Type B pancreatic cell (in vitro differentiated cells): Measurements from ENCODE around the gene ID4. TPM values are rescaled to one million over a fixed set of nuclear protein-coding genes. Genes with fewer than 3 reads are reported as not detected.
A peak's percentile ranks its signal among the peaks of the same experiment; 100 is the strongest.

Experiments used
- DNase-seq: peaks from one replicate; pipeline ENCODE4 v3.0.0; 2021; ENCODE audit warnings: mixed read lengths; ENCODE audit not compliant: unreplicated experiment; ENCODE audit errors: extremely low spot score
- H3K27ac Mint-ChIP-seq: 2 replicates; pipeline ENCODE4 v1.8.0; 2021; ENCODE audit warnings: mild to moderate bottlenecking, mixed read lengths
- H3K27me3 Mint-ChIP-seq: 2 replicates; pipeline ENCODE4 v1.8.0; 2021; ENCODE audit warnings: mixed read lengths
- H3K36me3 Mint-ChIP-seq: 2 replicates; pipeline ENCODE4 v1.8.0; 2021; ENCODE audit warnings: mixed read lengths
- H3K4me1 Mint-ChIP-seq: one replicate; pipeline ENCODE4 v1.8.0; 2021; ENCODE audit warnings: mixed read lengths; ENCODE audit not compliant: unreplicated experiment
- H3K4me3 Mint-ChIP-seq: 2 replicates; pipeline ENCODE4 v1.8.0; 2021; ENCODE audit warnings: mild to moderate bottlenecking, mixed read lengths
- H3K9me3 Mint-ChIP-seq: 2 replicates; pipeline ENCODE4 v1.8.0; 2021; ENCODE audit warnings: mixed read lengths
- CTCF ChIP-seq: fragments of 200-600 bp; sonication (generic); conservative IDR thresholded peaks from 2 replicates; pipeline ENCODE4 v1.5.0; 2021; ENCODE audit warnings: antibody characterized with exemption, mild to moderate bottlenecking
- total RNA-seq: library from RNA; stranded (reverse); gene quantifications from 2 replicates; pipeline ENCODE4 v1.2.1, GENCODE V29; 2021; ENCODE audit warnings: low replicate concordance

The ID4 gene
- total RNA-seq, 1 donor from 2014 or later = 90.9 TPM

DNA sequence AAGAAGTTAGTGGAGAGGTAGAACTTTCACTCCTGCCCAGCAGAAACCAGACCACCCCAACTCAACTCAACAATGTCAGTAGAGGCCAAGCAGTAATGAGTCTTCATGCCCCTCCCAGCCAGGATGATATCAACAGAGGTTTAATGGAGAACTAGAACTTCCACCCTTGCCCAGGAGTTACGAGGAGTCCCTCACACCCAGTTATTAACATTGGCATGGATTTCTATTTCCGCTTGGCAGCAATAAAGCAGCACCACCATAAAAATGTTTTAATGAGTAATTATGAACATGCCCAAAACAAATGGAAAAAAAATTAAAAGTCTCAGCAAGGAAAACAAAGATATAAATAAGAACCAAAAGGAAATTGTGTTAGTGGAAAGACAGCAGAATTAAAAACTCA is 40.7 kb upstream of the ID4 start:
- Mint-ChIP-seq H3K4me3 (no peak overlapping the region), H3K4me1 (peaks cover 4% of the 10 kb centered on the region), H3K36me3 (peaks cover 4% of the 10 kb centered on the region), H3K9me3 (peaks cover 9% of the 10 kb centered on the region), H3K27me3 (no peaks in the 10 kb centered on the region), H3K27ac (no peak overlapping the region)
- DNase-seq = no peak
- no peak for TF ChIP-seq CTCF

DNA sequence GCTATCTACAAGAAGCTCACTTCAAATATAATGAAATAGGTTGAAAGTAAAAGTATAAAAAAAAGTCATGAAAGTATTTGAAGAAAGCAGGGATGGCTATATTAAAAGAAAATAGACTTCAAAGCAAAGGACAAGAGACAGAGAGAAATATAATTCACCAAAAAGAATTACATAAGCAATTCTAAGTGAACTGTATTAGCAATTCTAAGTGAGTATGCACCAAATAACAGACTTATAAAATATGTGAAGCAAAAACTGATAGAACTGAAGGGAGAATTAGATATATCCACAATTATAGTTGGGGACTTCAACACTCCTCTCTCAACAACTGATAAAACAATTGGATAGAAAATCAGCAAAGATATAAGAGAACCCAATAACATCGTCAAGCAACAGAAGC is 38.8 kb upstream of the ID4 start:
- Mint-ChIP-seq H3K4me3 (no peak overlapping the region), H3K27ac (no peak overlapping the region), H3K4me1 (peaks cover 20% of the 10 kb centered on the region), H3K27me3 (no peaks in the 10 kb centered on the region), H3K9me3 (peaks cover 9% of the 10 kb centered on the region), H3K36me3 (peaks cover 9% of the 10 kb centered on the region)
- TF ChIP-seq CTCF = no peak
- DNase-seq = no peak

- Mint-ChIP-seq H3K4me1 (peaks cover 39% of the 10 kb centered on the region), H3K9me3 (peaks cover 5% of the 10 kb centered on the region), H3K36me3 (peaks cover 9% of the 10 kb centered on the region), H3K27ac (peak overlapping the region; percentile 71), H3K4me3 (peak overlapping the region; percentile 54), H3K27me3 (no peaks in the 10 kb centered on the region)
- no peak for DNase-seq
- TF ChIP-seq CTCF = no peak
Observed at GRCh38 chr6:19802656-19803055, 34.5 kb upstream of the ID4 start.

DNA sequence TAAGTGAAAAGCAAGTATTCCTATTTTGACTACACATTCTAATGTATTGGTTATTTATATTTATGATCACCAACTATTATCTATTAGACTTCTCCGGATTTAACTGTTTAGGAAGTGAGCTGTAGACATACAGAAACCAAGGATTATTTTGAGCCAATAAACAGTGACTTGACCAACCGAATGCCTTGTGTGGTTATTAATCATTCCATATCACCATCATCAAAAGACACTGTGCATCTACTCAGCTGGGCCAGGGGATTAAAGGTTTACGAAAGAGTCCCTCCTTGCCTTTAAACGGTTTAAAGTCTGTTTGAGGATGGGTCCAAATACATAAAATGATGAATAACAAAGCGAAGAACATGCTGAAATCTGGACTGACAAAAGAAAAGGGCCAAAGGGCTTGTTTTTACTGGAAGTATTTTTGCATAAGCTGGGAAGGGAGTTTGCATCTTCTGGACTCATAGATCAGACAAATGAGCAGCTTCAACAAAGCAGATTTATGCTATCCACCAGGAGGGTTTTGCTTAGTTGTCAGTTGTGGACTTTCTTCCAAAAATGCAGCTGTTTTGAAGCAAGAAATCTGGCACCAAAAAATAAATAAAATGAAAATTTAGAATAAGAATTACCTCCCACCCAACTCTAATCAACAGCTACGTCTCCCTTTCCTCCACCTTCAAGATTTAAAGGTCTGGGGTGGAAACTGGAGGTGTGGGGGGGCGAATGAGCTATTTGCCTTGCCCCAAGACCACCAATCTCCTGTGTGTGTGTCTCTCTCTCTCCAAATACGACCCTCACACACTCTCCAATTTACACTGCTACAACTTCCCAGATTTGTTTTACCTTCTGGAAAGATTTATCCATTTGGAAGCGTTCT is 33.6 kb upstream of the ID4 start:
- Mint-ChIP-seq H3K4me3 (peak overlapping the region; percentile 96), H3K27ac (peak overlapping the region; percentile 92), H3K9me3 (peaks cover 5% of the 10 kb centered on the region), H3K4me1 (peaks cover 39% of the 10 kb centered on the region), H3K27me3 (no peaks in the 10 kb centered on the region), H3K36me3 (peaks cover 9% of the 10 kb centered on the region)
- no peak for TF ChIP-seq CTCF
- DNase-seq = no peak

DNA sequence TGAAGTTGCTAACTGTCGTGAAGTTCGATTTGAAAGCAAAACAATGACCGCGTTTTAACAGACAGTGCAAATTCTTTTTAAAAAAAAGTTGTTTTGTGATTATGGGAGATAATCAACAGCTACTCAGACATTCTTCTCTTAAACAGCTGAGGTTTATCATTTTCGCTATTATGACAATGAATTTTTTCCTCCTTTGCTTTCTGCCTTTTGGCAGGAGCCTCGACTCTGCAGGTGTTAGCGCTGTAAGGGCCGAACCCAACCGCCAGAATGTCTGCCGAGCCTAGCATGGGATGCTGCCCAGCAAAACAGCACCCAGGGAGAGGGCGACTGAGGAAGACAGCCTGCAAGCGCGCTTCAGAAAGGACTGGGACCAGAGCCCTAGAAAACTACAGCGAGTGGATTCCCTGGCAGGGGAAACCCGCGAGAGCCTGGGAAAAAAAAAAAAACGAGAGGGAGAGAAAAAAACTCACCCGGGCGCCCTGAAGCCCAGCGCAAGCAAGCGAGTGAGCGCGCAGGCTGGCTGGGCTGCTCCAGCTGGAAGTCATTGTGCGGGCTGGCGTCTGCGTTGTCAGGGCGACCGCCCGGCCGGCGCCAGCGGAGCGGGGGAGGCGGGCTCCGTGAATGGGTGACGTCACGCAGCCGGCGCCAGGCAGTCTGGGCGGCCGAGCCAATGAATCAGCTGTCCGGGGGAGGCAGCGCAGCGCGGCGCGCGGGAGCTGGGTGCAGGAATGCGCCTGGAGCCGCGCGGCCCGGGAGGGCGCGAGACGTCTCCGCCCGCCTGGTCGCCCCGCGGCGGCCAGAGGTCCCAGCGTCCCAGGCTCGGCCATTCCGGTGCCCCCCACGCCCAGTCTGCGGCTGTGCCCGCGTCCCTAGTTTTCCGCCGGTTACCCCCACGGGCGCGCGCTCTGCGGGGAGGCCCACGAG is 32.7 kb upstream of the ID4 start:
- H3K27ac Mint-ChIP-seq = peak overlapping the region; percentile 92
- peak; percentile 98 for DNase-seq
- peaks cover 2% of the 10 kb centered on the region for H3K9me3 Mint-ChIP-seq
- TF ChIP-seq CTCF = no peak
- H3K27me3 Mint-ChIP-seq = no peaks in the 10 kb centered on the region
- H3K4me3 Mint-ChIP-seq = peak overlapping the region; percentile 96
- peaks cover 7% of the 10 kb centered on the region for H3K36me3 Mint-ChIP-seq
- H3K4me1 Mint-ChIP-seq = peaks cover 39% of the 10 kb centered on the region
